K562 (cell line): ENCODE measurements around the gene GRIN1. TPM values are rescaled to one million over a fixed set of nuclear protein-coding genes. Genes with fewer than 3 reads are reported as not detected.
A peak's percentile ranks its signal among the peaks of the same experiment; 100 is the strongest.

Experiments used
- ATF7 ChIP-seq: fragments of 450-650 bp; IDR thresholded peaks from 2 replicates; pipeline ENCODE4 v1.7.1; 2014; ENCODE audit warnings: mild to moderate bottlenecking, moderate library complexity
- CBFA2T2 ChIP-seq: fragments of 450-650 bp; conservative IDR thresholded peaks from 2 replicates; pipeline ENCODE4 v1.6.1; 2017; ENCODE audit warnings: mild to moderate bottlenecking
- CBFB ChIP-seq: sonication (generic); formaldehyde crosslinking; IDR thresholded peaks from 2 replicates; pipeline ENCODE4 v1.4.0; 2020; ENCODE audit warnings: mild to moderate bottlenecking, missing genetic modification reagents
- CHD4 ChIP-seq: fragments of 200-600 bp; sonication (generic); IDR thresholded peaks from 3 replicates; pipeline ENCODE4 v1.6.1; 2012; ENCODE audit warnings: low read depth, mild to moderate bottlenecking, mixed read lengths, low read length, inconsistent platforms; ENCODE audit not compliant: insufficient read depth, insufficient replicate concordance, poor library complexity, severe bottlenecking
- ILF3 ChIP-seq: fragments of 450-650 bp; IDR thresholded peaks from 2 replicates; pipeline ENCODE4 v1.6.1; 2018; ENCODE audit warnings: antibody characterized with exemption, mild to moderate bottlenecking, moderate library complexity, borderline replicate concordance
- KDM5B ChIP-seq: fragments of 200-600 bp; sonication (generic); IDR thresholded peaks from 2 replicates; pipeline ENCODE4 v1.6.1; 2012; ENCODE audit warnings: low read depth, mild to moderate bottlenecking, moderate library complexity, low read length, control low read depth, inconsistent platforms; ENCODE audit not compliant: insufficient replicate concordance
- KLF13 ChIP-seq: fragments of 450-650 bp; IDR thresholded peaks from 2 replicates; pipeline ENCODE4 v1.6.1; 2016; ENCODE audit warnings: missing genetic modification characterization, low read depth, mild to moderate bottlenecking, missing compliant biosample characterization, moderate library complexity, borderline replicate concordance
- RBFOX2 ChIP-seq: fragments of 200-400 bp; formaldehyde crosslinking; IDR thresholded peaks from 2 replicates; pipeline ENCODE4 v1.6.1; 2017; ENCODE audit warnings: low read depth, mild to moderate bottlenecking, low read length, moderate library complexity
- TFAM ChIP-seq: fragments of 250-450 bp; sonication (Bioruptor Pico); conservative IDR thresholded peaks from 2 replicates; pipeline ENCODE4 v1.5.0; 2021; ENCODE audit warnings: mild to moderate bottlenecking, moderate library complexity
- WHSC1 ChIP-seq: IDR thresholded peaks from one replicate; pipeline ENCODE4 v1.6.1; 2012; ENCODE audit warnings: low read length, control low read depth, inconsistent platforms
- ZNF197 ChIP-seq: fragments of 200-800 bp; sonication (Bioruptor generic); IDR thresholded peaks from 2 replicates; pipeline ENCODE4 v1.6.1; 2016; ENCODE audit warnings: low read depth, missing genetic modification characterization, missing compliant biosample characterization
- ZNF76 ChIP-seq: fragments of 250-450 bp; sonication (Bioruptor Pico); IDR thresholded peaks from 2 replicates; pipeline ENCODE4 v1.4.0; 2020; ENCODE audit warnings: mild to moderate bottlenecking, moderate library complexity, borderline replicate concordance
- polyA plus RNA-seq, 8 experiments: library from polyadenylated mRNA; depleted of rRNA in 4 of 8; stranded (reverse) in 5 of 8; unstranded in 3 of 8; fragments of >200 nt; fragmentation: Nextera tagmentation in 2 of 8; fragmentation: Illumina TruSeq in 1 of 8; extraction: Ambion mirVana in 2 of 8; extraction: Trizol in 1 of 8; gene quantifications; 2 replicates each; pipeline versions ENCODE4 v1.2.1 to v1.2.3, GENCODE V29; 2011 to 2014; ENCODE audit warnings: inconsistent platforms in 1 of 8, missing spikeins in 1 of 8
- total RNA-seq, 7 experiments: library from RNA; depleted of rRNA in 6 of 7; stranded (reverse); fragments of >200 nt in 6 of 7; fragmentation: Illumina TruSeq in 2 of 7; extraction: Trizol in 2 of 7; gene quantifications; 2 replicates each; pipeline versions ENCODE4 v1.2.1 to v1.2.3, GENCODE V29; 2011 to 2021; ENCODE audit warnings: low replicate concordance in 1 of 7
- TF ChIP-seq, protein P1 (sequence below): sonication (generic); formaldehyde crosslinking; IDR thresholded peaks from 2 replicates; pipeline ENCODE4 v1.5.0; 2020; ENCODE audit warnings: missing genetic modification reagents
- TF ChIP-seq, protein P2 (sequence below): fragments of 250-450 bp; sonication (Bioruptor Pico); IDR thresholded peaks from 2 replicates; pipeline ENCODE4 v1.8.0; 2021; ENCODE audit warnings: mild to moderate bottlenecking, moderate library complexity
- TF ChIP-seq, protein P3 (sequence below): fragments of 250-450 bp; sonication (Bioruptor Pico); IDR thresholded peaks from 2 replicates; pipeline ENCODE4 v1.9.0; 2021; ENCODE audit warnings: mild to moderate bottlenecking, inconsistent platforms
- TF ChIP-seq, protein P4 (sequence below), 2 experiments: fragments of 250-450 bp in 1 of 2; fragments of 450-650 bp in 1 of 2; sonication (Bioruptor Pico) in 1 of 2; IDR thresholded peaks; 2 replicates each; pipeline versions ENCODE4 v1.6.1 to v1.8.0; 2016 to 2021; ENCODE audit warnings: mild to moderate bottlenecking in 2 of 2, moderate library complexity in 2 of 2, missing compliant biosample characterization in 1 of 2, missing genetic modification characterization in 1 of 2
- TF ChIP-seq, protein P5 (sequence below), 2 experiments: IDR thresholded peaks; 2 replicates each; pipeline ENCODE4 v1.6.1; 2011; ENCODE audit warnings: borderline replicate concordance in 1 of 2, control low read depth in 1 of 2, low read depth in 1 of 2, low read length in 1 of 2, mild to moderate bottlenecking in 1 of 2, mixed read lengths in 1 of 2, moderate library complexity in 1 of 2; ENCODE audit not compliant: insufficient read depth in 1 of 2, insufficient read length in 1 of 2, poor library complexity in 1 of 2, severe bottlenecking in 1 of 2; ENCODE audit errors: extremely low read depth in 1 of 2

GRIN1 gene
- total and polyA plus RNA-seq, 9 of the 15 experiments (the other 6 are each of a cell fraction or from before 2014, with no cell fraction given) = 0.03 to 0.35 (median 0.16) TPM; not detected in 6

DNA sequence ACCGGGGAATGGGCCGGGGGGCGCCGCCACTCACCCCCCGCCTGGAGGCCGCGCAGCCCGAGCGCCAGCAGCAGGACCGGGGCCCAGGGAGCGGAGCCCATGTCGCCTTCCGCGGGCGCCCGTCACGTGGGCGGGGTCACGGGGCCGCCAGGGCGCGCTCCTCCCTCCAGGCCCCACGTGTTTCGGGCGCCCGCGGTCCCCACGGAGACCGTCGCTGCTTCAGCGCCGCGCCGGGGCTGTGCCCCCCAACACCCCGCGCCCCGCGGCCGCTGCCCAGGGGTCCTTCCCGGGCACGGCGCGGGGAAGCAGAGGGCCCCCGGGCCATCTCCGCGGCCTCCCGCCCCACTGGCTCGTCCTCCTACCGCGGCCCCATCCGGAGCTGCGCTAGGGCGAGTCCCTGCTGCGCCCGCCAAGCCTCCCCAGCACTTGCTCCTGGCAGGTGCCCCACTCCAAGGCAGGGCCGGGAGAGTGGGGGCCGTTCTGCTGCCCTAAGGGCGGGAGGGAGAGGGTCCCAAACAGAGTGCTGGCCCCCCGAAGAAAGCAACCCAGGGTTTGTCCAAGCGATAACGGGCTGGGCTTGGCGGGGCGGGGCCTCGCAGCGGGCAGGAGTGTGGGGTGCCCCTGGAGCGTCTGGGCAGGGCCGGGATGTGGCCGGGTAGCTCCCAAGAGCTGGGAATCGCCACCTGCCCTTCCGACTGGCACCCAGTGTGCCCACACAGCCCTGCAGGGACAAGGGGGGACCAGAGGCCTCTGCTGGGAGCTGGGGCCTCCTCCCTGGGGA lies 24.2 kb upstream of the GRIN1 start, which contains the start of gene DPP7 (continued):
- TF ChIP-seq, protein P1, sequence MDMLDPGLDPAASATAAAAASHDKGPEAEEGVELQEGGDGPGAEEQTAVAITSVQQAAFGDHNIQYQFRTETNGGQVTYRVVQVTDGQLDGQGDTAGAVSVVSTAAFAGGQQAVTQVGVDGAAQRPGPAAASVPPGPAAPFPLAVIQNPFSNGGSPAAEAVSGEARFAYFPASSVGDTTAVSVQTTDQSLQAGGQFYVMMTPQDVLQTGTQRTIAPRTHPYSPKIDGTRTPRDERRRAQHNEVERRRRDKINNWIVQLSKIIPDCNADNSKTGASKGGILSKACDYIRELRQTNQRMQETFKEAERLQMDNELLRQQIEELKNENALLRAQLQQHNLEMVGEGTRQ = peak; percentile 91
- TF ChIP-seq RBFOX2 (peak; percentile 72), ATF7 (peak; percentile 53), KDM5B (peak; percentile 40), KLF13 (tag) (no peak), CBFB (no peak), TFAM (CRISPR knock-in tag) (no peak), ZNF76 (no peak), ZNF197 (CRISPR knock-in tag) (no peak), ILF3 (peak; percentile 54; the same call in 1 of the 2 replicates), CHD4 (no peak), WHSC1 (no peak), CBFA2T2 (peak; percentile 36)
- TF ChIP-seq, protein P2, sequence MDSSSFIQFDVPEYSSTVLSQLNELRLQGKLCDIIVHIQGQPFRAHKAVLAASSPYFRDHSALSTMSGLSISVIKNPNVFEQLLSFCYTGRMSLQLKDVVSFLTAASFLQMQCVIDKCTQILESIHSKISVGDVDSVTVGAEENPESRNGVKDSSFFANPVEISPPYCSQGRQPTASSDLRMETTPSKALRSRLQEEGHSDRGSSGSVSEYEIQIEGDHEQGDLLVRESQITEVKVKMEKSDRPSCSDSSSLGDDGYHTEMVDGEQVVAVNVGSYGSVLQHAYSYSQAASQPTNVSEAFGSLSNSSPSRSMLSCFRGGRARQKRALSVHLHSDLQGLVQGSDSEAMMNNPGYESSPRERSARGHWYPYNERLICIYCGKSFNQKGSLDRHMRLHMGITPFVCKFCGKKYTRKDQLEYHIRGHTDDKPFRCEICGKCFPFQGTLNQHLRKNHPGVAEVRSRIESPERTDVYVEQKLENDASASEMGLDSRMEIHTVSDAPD (CRISPR knock-in tag) = no peak
- TF ChIP-seq, protein P3, sequence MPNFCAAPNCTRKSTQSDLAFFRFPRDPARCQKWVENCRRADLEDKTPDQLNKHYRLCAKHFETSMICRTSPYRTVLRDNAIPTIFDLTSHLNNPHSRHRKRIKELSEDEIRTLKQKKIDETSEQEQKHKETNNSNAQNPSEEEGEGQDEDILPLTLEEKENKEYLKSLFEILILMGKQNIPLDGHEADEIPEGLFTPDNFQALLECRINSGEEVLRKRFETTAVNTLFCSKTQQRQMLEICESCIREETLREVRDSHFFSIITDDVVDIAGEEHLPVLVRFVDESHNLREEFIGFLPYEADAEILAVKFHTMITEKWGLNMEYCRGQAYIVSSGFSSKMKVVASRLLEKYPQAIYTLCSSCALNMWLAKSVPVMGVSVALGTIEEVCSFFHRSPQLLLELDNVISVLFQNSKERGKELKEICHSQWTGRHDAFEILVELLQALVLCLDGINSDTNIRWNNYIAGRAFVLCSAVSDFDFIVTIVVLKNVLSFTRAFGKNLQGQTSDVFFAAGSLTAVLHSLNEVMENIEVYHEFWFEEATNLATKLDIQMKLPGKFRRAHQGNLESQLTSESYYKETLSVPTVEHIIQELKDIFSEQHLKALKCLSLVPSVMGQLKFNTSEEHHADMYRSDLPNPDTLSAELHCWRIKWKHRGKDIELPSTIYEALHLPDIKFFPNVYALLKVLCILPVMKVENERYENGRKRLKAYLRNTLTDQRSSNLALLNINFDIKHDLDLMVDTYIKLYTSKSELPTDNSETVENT (CRISPR knock-in tag) = peak; percentile 83
- TF ChIP-seq, protein P4, sequence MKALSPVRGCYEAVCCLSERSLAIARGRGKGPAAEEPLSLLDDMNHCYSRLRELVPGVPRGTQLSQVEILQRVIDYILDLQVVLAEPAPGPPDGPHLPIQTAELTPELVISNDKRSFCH (CRISPR knock-in tag; IDR thresholded peaks at IDR 0.05) = no peak
- TF ChIP-seq, protein P4 (tag; IDR thresholded peaks at IDR 0.05) = 0 out of 2 replicates have a peak, but pooled peaks have one; percentile 40
- TF ChIP-seq, protein P5, sequence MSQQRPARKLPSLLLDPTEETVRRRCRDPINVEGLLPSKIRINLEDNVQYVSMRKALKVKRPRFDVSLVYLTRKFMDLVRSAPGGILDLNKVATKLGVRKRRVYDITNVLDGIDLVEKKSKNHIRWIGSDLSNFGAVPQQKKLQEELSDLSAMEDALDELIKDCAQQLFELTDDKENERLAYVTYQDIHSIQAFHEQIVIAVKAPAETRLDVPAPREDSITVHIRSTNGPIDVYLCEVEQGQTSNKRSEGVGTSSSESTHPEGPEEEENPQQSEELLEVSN (IDR thresholded peaks at IDR 0.05; ENCODE audit: borderline replicate concordance in 1 of 2, extremely low read depth in 1 of 2, insufficient read depth in 1 of 2, insufficient read length in 1 of 2, low read depth in 1 of 2, low read length in 1 of 2, poor library complexity in 1 of 2, severe bottlenecking in 1 of 2) = peak; percentile 97 to 99
